H9 (cell line): ENCODE results near the gene GPR146. TPM values are rescaled to one million over a fixed set of nuclear protein-coding genes. Genes with fewer than 3 reads are reported as not detected.
A peak's percentile ranks its signal among the peaks of the same experiment; 100 is the strongest.

Experiments
- DNase-seq: peaks from one replicate; pipeline ENCODE4 v3.0.0-alpha.2; 2017
- H2AFZ ChIP-seq: one replicate; pipeline ENCODE4 v1.6.1; 2013; ENCODE audit warnings: mild to moderate bottlenecking, low read length, control low read depth, moderate library complexity
- H2AK5ac ChIP-seq: 2 replicates; pipeline ENCODE4 v1.6.1; 2013; ENCODE audit warnings: low read length, control low read depth, mixed read lengths; ENCODE audit not compliant: insufficient read length
- H2BK120ac ChIP-seq: one replicate; pipeline ENCODE4 v1.6.1; 2013; ENCODE audit warnings: low read depth, mild to moderate bottlenecking, low read length, control low read depth, inconsistent platforms; ENCODE audit not compliant: poor library complexity, severe bottlenecking
- H2BK12ac ChIP-seq: 2 replicates; pipeline ENCODE4 v1.6.1; 2013; ENCODE audit warnings: low read length, control low read depth, mixed read lengths, low read depth; ENCODE audit not compliant: insufficient read length
- H2BK15ac ChIP-seq: 2 replicates; pipeline ENCODE4 v1.6.1; 2013; ENCODE audit warnings: low read depth, low read length, control low read depth
- H2BK20ac ChIP-seq: one replicate; pipeline ENCODE4 v1.6.1; 2013; ENCODE audit warnings: low read depth, mild to moderate bottlenecking, low read length, control low read depth, inconsistent platforms; ENCODE audit not compliant: poor library complexity, severe bottlenecking
- H2BK5ac ChIP-seq: 2 replicates; pipeline ENCODE4 v1.6.1; 2013; ENCODE audit warnings: low read length, control low read depth, mixed read lengths; ENCODE audit not compliant: insufficient read length
- H3K14ac ChIP-seq: 2 replicates; pipeline ENCODE4 v1.6.1; 2013; ENCODE audit warnings: low read length, control low read depth; ENCODE audit not compliant: insufficient read depth
- H3K18ac ChIP-seq: 2 replicates; pipeline ENCODE4 v1.6.1; 2013; ENCODE audit warnings: low read depth, mild to moderate bottlenecking, mixed read lengths, low read length, control low read depth; ENCODE audit not compliant: insufficient read length
- H3K23ac ChIP-seq: 2 replicates; pipeline ENCODE4 v1.6.1; 2013; ENCODE audit warnings: low read length, control low read depth, mixed read lengths, low read depth; ENCODE audit not compliant: insufficient read length
- H3K23me2 ChIP-seq: 2 replicates; pipeline ENCODE4 v1.6.1; 2013; ENCODE audit warnings: low read depth, mild to moderate bottlenecking, mixed read lengths, low read length, control low read depth; ENCODE audit not compliant: insufficient read length, poor library complexity, severe bottlenecking
- H3K27ac ChIP-seq: 2 replicates; pipeline ENCODE4 v1.5.1; 2013; ENCODE audit warnings: low read length, control low read depth, mixed read lengths, low read depth; ENCODE audit not compliant: insufficient read length
- H3K27me3 ChIP-seq: 2 replicates; pipeline ENCODE4 v1.6.1; 2013; ENCODE audit warnings: low read length, control low read depth, inconsistent platforms; ENCODE audit not compliant: insufficient read depth
- H3K4ac ChIP-seq: 2 replicates; pipeline ENCODE4 v1.6.1; 2013; ENCODE audit warnings: low read depth, mild to moderate bottlenecking, control low read depth, inconsistent platforms, low read length, moderate library complexity
- H3K4me1 ChIP-seq: 2 replicates; pipeline ENCODE4 v1.6.1; 2013; ENCODE audit warnings: low read length, control low read depth, inconsistent platforms; ENCODE audit not compliant: insufficient read depth
- H3K4me2 ChIP-seq: 2 replicates; pipeline ENCODE4 v1.6.1; 2013; ENCODE audit warnings: low read length, control low read depth, mixed read lengths; ENCODE audit not compliant: insufficient read length, insufficient read depth
- H3K56ac ChIP-seq: 2 replicates; pipeline ENCODE4 v1.6.1; 2013; ENCODE audit warnings: low read depth, mild to moderate bottlenecking, mixed read lengths, low read length, control low read depth; ENCODE audit not compliant: insufficient read length
- H3K79me1 ChIP-seq: 2 replicates; pipeline ENCODE4 v1.6.1; 2013; ENCODE audit warnings: low read depth, mild to moderate bottlenecking, moderate library complexity, low read length, control low read depth, inconsistent platforms; ENCODE audit not compliant: insufficient read depth, poor library complexity, severe bottlenecking
- H3K79me2 ChIP-seq: 2 replicates; pipeline ENCODE4 v1.6.1; 2013; ENCODE audit warnings: low read length, control low read depth, inconsistent platforms; ENCODE audit not compliant: insufficient read depth
- H3K9ac ChIP-seq: 2 replicates; pipeline ENCODE4 v1.6.1; 2013; ENCODE audit warnings: low read length, control low read depth, mixed read lengths; ENCODE audit not compliant: insufficient read length; ENCODE audit errors: extremely low read depth
- H3K9me3 ChIP-seq: one replicate; pipeline ENCODE4 v1.6.1; 2013; ENCODE audit warnings: low read depth, low read length, inconsistent platforms; ENCODE audit not compliant: control insufficient read depth
- H3T11ph ChIP-seq: one replicate; pipeline ENCODE4 v1.6.1; 2013; ENCODE audit warnings: mild to moderate bottlenecking, low read length, control low read depth, inconsistent platforms
- H4K20me1 ChIP-seq: one replicate; pipeline ENCODE4 v1.6.1; 2013; ENCODE audit not compliant: control insufficient read depth, insufficient read length, insufficient read depth
- H4K5ac ChIP-seq: 2 replicates; pipeline ENCODE4 v1.6.1; 2013; ENCODE audit warnings: low read depth, mild to moderate bottlenecking, mixed read lengths, low read length, control low read depth; ENCODE audit not compliant: insufficient read length
- H4K8ac ChIP-seq: replicated peaks from 2 replicates; pipeline ENCODE4 v1.6.1; 2013; ENCODE audit warnings: low read length, control low read depth, mixed read lengths, low read depth; ENCODE audit not compliant: insufficient read length
- H4K91ac ChIP-seq: 2 replicates; pipeline ENCODE4 v1.6.1; 2013; ENCODE audit warnings: low read depth, mild to moderate bottlenecking, moderate library complexity, mixed read lengths, low read length, control low read depth; ENCODE audit not compliant: insufficient read length
- H3K27ac Mint-ChIP-seq, 3 experiments: 2 replicates in 2 of 3; 3 replicates in 1 of 3; pipeline ENCODE4 v1.8.0; 2020 to 2021; ENCODE audit warnings: mixed read lengths in 3 of 3, mild to moderate bottlenecking in 1 of 3, moderate library complexity in 1 of 3
- H3K27me3 Mint-ChIP-seq: 2 replicates; pipeline ENCODE4 v1.8.0; 2021; ENCODE audit warnings: low read depth, mild to moderate bottlenecking, moderate library complexity, mixed read lengths
- H3K36me3 Mint-ChIP-seq, 3 experiments: 2 replicates in 2 of 3; 3 replicates in 1 of 3; pipeline ENCODE4 v1.8.0; 2020 to 2021; ENCODE audit warnings: low read depth in 3 of 3, mixed read lengths in 3 of 3; ENCODE audit not compliant: insufficient read depth in 1 of 3
- H3K4me1 Mint-ChIP-seq, 2 experiments: 2 replicates each; pipeline ENCODE4 v1.8.0; 2020; ENCODE audit warnings: mixed read lengths in 2 of 2
- H3K4me3 Mint-ChIP-seq, 2 experiments: 2 replicates in 1 of 2; 3 replicates in 1 of 2; pipeline ENCODE4 v1.8.0; 2020 to 2021; ENCODE audit warnings: mild to moderate bottlenecking in 2 of 2, mixed read lengths in 2 of 2, moderate library complexity in 1 of 2
- H3K9me3 Mint-ChIP-seq, 2 experiments: 2 replicates in 1 of 2; 3 replicates in 1 of 2; pipeline ENCODE4 v1.8.0; 2020; ENCODE audit warnings: mild to moderate bottlenecking in 2 of 2, mixed read lengths in 2 of 2, moderate library complexity in 1 of 2
- CTCF ChIP-seq: fragments of 200-600 bp; sonication (generic); conservative IDR thresholded peaks from 3 replicates; pipeline ENCODE4 v1.8.0; 2021; ENCODE audit warnings: antibody characterized with exemption, mild to moderate bottlenecking
- WGBS: extraction: QIAGEN DNeasy Blood & Tissue Kit; methylation state at CpG from one replicate; pipeline ENCODE4 v1.1.7; 2013; ENCODE audit warnings: missing lambda C conversion rate, low lambda C conversion rate, mixed read lengths; ENCODE audit not compliant: insufficient read length; ENCODE audit errors: extremely low coverage; 5-methylcytosine and 5-hydroxymethylcytosine counted together
- total RNA-seq: library from RNA; stranded (reverse); gene quantifications from 2 replicates; pipeline ENCODE4 v1.2.1, GENCODE V29; 2021

GPR146 gene
- total RNA-seq, 1 experiment from 2014 or later = 1.4 TPM

- H3K4ac ChIP-seq = no peak overlapping the region
- Mint-ChIP-seq H3K9me3 (no peaks in the 10 kb centered on the region), H3K27me3 (no peaks in the 10 kb centered on the region; the same call in 1 of the 2 replicates), H3K4me3 (no peak overlapping the region), H3K27ac (peak overlapping the region in 1 of 3 experiments; percentile 23; a peak in 1 of 7 replicates), H3K36me3 (peaks cover 1 to 17% (median 12%) of the 10 kb centered on the region in 3 experiments; a peak in 5 of 7 replicates), H3K4me1 (peaks cover 10 to 11% of the 10 kb centered on the region in 2 experiments)
- H3K56ac ChIP-seq = no peak overlapping the region
- no peak overlapping the region for H3K4me2 ChIP-seq
- H3T11ph ChIP-seq = no peak overlapping the region
- no peaks in the 10 kb centered on the region for H3K27me3 ChIP-seq
- peaks cover 1% of the 10 kb centered on the region for H3K79me1 ChIP-seq
- no peak overlapping the region for H2BK15ac ChIP-seq
- H4K91ac ChIP-seq = no peak overlapping the region
- no peaks in the 10 kb centered on the region for H3K23me2 ChIP-seq
- H2BK120ac ChIP-seq = no peak overlapping the region
- peaks cover 9% of the 10 kb centered on the region for H4K20me1 ChIP-seq
- H2BK5ac ChIP-seq = no peak overlapping the region
- H2BK12ac ChIP-seq = no peak overlapping the region
- no peak overlapping the region for H4K8ac ChIP-seq
- no peak overlapping the region for H3K23ac ChIP-seq
- no peak overlapping the region for H3K9ac ChIP-seq
- H2BK20ac ChIP-seq = no peak overlapping the region
- no peak overlapping the region for H2AK5ac ChIP-seq
- H3K79me2 ChIP-seq = peaks cover under 1% of the 10 kb centered on the region; the same call in 1 of the 2 replicates
- no peak for DNase-seq
- WGBS = no CpG with 5 or more reads among the region's 40 CpGs
- TF ChIP-seq CTCF = no peak
- no peak overlapping the region; the same call in 1 of the 2 replicates for H3K14ac ChIP-seq
- H3K4me1 ChIP-seq = no peaks in the 10 kb centered on the region
- no peak overlapping the region for H2AFZ ChIP-seq
- H3K9me3 ChIP-seq = no peaks in the 10 kb centered on the region
- H3K27ac ChIP-seq = no peak overlapping the region
- H3K18ac ChIP-seq = no peak overlapping the region
- H4K5ac ChIP-seq = no peak overlapping the region
Measured at GRCh38 chr7:1092806-1093501, 48.6 kb downstream of the GPR146 start.
